CD1c-positive myeloid dendritic cell (primary cell): ENCODE data around the gene HOXA11.

Experiments used
- DNase-seq: peaks from one replicate; pipeline ENCODE4 v3.0.0-alpha.2; 2016; ENCODE audit errors: extremely low spot score

The HOXA11 gene

DNA sequence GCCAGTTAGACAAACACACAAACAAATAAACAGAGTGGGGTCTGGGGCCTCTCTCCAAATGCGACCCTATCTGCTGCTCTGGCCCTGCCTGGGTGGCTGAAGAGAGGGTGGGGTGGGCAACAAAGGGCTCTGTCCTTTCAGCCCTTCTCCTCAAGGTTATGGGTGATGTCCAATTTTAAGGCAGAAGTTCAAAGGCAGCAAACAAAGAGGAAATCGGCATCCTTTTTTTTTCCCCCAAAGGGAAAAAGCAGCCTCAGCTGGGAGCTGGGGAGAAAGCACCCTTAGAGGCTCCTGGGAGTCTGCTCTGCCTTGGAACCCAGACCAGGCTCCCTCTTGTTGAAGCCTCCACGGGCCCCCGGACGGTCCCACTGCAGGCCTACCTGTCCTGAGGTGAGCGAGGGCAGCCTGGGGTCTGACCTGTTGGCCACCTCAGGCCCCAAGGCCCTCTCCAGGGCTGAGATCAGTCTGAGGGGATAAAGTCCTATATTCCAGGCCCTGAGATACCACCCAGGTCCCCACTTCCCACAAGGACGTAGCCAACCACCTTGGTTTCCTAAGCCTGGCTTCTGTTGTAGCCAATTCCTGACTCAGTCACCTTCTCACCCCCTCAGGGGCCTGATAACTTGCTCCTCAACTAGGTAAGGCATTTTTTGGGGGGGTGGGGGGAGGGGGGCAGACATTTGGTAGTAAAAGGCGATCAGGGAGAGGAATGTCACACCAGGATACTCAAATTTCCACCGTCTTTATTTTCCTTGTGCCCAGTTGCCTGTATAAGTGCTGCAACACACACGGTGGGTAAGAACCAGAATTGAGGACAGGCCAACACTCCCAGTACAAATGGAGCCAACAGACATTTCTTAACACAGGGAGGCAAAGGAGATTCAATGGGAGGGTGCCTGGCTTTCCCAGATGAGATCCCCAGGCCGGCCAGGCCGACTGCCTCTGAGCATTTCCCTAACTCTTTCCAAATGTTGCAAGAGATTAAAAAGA is 4.3 kb downstream of the HOXA11 start:
- no peak for DNase-seq

DNA sequence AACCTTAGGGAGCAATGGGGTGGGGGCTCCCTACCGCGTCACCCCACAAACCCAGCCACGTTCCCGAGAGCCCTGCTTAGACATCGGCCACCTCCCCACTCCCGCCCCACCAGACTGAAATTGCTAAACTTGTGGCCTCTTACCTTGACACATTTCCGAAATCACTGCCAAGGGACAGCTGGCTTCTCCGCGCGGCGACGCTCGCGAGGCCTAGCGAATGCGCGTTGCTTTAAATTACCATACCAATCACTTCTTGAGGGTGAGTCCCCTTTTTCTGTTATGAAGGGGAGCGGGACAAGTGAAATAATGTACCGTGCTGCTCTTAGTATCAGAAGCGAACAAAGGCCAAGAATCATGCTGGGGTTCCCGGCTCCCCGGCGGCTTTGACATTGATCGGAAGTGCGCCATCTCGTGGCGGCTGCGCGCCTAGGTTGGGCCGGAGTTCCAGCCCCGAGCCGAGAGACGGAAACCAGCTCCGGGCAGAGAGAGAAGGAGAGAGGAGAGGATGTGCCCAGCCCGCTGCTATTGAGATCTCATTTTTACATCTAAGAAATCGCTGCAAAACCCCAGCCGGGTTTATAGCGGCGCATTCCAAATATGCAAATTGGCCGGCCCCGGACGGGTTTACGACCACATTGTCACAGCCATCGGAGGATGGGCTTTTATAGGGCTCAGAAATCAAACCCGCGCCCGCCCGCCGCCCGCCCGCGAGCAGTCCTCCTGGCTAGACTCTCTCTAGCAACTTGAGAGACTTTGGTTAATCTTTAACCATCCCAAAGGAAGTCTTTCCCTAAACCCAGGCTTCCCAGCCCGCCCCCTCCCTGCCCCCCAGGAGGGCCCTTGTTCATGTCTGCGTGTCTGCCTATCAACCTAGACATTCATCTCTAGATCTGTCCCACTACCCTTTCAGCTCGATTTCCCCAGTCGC is 5.3 kb downstream of the HOXA11 start:
- peak; percentile 81 for DNase-seq

DNA sequence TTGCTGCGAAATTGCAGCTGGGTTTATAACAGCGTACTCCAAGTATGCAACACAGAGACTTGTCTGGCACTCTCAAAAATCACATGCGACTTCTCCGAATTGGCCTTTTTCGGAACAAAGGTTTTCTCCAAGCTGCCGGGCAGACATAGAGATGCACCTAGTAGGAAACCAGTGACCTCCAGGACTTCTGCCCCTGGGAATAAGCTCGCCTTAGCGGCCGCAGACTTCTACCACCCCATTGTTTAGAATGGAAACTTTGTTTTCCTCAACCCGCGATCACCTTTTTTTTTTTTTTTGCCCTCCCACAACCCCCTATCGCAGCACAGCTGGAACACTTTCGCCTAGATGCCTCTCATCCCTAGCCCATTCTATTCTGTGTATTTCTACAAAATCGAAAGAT is 6.0 kb downstream of the HOXA11 start:
- no peak for DNase-seq

DNA sequence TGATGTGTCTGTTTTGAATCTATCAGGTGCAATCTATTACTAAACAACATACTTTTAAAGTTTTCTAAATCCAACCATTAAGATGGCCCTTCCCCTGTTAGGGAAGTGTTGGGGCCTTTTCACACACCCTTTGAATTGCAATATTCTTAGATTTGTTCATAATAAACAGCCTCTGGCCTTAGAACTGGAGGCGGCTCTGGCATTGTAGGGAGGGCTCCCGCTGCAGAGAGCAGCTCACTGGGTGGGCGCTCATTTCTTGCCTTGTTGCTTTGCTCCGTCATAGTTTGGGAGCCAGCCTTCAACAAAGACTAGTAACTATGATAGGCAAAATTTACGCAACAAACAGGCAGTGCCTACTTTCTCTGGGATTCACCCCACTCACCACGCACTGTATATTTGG is 6.7 kb downstream of the HOXA11 start:
- no peak for DNase-seq

DNA sequence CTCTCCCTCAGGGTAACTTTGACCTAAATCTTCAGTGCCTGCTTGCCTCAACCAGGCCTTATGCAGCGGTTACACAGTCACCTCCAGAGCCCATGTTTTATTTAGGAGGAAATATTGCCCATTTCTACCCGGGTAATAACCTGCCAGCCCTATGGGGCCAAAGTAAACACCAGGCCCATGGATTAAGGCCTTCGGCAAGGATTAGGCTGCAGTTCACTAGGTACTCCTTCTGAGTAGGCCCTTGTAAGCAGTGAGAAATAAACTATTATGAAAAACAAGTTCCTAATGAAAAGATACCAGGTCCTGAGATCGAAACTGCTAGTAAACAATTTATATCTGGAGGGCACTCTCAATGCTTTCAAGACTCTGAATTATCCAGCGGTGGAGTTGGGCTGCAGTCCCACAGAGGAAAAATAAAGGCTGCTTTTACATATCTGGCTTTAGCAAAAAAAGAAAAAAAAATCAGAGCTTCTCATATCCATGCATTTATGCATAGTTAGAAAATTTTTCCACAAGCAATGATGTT is 7.2 kb downstream of the HOXA11 start:
- no peak for DNase-seq

DNA sequence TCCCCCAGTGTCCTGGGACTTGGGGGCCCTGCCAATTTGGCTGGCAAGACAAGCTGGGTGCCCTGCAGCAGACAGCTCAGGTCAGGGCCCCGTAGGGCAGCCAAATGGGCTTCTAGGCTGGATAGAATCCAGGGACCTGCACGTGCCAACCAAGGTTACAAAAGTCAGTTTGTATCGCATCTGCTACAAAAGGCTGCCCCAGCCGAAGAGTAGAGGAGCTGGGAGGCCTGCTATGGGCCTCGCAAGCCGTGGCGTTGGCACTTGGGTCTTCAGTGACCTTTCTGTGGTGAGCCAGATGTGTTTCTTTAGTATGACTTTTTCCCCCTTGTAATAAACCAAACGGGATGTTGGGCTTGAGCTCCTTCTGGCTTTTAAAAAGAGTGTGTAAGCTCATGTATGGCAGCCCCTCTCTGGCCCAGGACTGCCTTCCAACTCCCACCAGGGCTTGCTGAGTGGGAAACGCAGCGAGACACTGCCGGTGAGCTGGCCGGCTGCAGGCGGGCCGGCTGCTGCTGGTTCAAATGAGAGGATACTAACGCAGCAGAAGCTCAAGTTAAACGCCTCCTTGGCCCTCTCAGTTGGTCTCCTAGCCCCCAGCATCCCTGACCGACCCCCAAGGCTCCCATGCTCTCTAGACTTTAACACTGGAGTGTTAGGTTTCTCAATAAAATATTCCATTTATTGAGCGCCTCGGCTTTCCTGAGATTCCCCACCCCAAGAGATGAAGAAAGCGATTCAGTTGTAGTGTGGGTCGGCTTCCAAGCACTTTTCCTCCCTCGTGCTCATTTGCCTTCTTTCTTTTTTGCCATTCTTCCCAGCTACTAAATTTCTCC is 7.9 kb downstream of the HOXA11 start:
- DNase-seq = no peak

DNA sequence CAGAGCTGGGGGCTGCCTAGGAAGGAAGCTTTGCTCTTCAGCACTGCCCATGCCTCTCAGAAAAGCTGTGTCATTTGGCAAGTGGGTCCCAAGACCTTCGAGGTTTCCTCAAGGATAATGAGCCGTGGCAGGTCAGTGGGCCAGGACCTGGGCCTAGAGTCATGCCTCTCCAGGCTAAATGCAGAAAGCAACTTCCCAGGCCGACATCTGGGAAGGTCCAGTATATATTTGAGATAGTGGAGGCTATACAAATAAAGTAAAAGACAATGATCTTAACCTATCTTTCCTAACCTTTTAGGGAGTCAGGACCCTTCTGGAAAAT is 8.5 kb downstream of the HOXA11 start:
- no peak for DNase-seq

DNA sequence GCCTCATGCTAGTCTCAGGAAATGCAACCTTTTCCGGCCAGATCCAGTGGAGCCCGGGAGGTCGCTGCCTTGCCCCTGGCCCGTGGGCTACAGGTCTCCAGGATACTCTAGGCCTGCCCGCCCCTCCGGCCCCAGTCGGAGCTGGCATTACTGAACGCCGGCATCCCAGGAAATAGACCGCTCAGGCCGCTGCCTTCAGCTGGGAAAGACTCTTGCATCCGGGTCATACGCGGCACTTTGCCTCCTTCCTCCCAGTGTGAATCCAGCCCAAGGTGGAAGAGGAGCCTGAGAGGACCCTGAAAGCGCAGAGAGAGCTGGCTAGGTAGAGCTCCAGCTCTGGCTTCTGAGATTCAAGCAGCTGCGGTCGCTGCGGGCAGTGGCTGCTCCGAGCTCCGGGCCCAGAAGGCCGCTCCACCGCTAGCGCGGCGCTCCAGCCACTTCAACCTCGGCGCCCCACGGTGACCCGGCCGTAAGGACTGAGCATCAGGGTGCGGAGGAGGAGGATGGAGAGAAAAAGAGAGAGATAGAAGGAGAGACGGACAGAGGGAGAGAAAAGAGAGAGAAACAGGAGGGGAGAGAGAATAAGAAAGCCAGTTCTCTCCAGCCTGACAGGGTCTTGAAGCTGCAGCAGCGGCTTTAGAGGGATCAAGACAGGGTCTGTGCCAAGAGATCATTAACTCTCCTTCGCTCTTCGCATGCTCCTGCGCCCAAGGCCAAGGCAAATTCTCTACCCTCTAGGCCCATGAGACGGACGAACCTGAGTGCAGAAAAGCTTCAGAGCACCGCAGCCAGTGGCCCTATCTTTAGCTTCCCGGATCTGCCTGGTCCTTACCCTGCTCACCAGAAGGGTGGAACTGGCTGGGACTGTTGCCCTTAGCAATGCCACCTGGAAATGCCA is 9.2 kb downstream of the HOXA11 start:
- no peak for DNase-seq

DNA sequence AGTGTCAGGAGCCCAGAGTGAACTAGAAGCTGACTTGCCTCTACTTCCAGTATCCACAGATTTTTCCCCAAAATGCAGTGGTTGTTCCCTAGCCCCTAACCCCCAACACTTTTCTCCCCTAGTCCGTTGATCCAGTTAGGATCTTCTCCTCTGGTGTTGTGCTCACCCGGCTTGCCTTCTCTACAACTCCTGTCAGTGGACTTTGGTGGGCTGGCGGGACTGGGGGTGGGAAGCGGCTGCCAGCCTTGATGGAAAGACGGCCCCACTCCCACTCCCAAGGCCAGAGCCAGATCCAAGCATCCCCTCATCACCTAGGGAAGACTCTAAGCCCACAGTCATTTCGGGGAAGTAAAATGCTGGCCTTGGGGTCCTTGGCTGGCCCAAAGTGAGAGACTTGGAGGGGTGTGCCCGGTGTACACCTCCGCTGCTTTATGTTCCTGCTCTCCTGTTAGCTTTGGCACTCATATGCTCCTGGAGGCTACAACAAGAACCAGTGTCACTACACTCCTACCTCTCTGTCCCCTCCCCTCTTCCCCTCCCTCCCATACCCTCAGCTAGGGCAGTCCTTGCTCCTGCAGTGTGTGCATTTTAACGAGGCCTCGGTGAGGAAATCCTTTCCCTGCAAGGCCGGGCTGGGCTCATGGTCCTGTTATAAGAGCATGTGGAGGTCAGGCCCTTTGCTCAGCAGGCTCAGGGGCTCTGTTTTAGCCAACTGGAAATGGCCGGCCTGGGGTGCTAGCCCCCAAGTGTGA is 10.0 kb downstream of the HOXA11 start:
- no peak for DNase-seq

DNA sequence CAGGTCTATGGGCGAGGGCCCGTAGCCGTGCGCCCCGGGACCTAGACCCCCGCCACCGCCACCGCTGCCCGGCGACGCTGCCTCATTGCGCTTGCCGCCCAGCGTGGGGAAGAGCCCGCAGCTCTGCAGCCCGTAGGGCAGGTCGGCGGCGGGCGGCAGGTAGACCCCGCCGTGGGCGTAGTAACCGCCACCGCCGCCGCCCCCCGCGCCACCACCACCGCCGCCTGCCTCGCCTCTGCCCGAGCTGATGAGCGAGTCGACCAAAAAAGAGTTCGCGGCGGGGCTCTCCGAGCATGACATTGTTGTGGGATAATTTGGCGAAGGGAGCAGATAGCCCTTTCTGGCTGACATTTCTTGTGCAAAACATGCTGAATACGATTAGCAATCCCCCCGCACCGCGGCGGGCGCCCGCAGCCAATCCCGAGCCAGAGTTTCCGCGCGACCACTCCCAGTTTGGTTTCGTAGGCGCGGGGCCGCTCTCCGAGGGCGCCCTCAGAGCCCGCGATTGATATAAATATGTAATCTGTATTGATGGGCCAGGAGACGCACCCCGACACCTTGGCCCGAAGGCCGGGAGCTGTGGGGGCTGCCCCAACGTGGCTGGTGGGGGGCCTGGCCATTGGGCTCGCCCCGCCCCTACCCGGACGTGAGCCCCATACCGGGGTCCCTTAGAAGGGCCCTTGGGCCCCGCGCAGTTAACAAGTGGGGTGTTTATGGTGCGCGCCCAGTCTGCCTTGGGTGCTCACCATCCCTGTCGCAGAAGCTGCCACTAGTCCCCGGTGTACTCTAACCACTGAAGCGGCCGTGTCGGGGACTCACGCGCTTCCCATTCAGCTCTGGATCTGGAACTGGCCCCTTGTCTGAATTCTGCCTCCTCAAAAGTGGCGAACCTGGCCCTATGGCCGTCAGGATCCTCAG is 10.8 kb downstream of the HOXA11 start, which contains the start of gene HOXA10:
HOXA10 (minus strand) TSS at position 365 of the 918 bp plus-strand sequence; CDS start at position 351, 14 bp downstream.
- DNase-seq = no peak

DNA sequence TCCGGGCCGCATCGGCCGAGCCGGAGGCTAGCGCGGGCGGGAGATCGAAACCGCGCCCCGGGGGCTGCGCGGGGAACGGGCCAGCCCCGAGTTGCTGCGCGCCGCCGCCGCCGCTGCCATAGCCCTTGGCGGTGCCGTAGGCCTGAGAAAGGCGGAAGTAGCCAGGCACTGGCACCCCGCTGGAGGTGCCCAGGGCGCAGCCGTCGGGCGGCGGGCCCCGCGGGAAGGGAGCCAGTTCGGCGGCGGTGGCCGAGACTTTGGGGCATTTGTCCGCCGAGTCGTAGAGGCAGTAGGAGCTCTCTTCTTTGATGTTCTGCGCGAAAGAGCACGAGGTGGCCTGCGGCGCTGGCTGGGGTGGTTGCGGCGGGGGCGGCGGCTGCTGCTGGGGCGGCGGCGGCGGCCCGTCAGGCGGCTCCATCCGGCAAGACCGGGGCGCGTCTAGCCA is 11.5 kb downstream of the HOXA11 start:
- peak; percentile 76 for DNase-seq

DNA sequence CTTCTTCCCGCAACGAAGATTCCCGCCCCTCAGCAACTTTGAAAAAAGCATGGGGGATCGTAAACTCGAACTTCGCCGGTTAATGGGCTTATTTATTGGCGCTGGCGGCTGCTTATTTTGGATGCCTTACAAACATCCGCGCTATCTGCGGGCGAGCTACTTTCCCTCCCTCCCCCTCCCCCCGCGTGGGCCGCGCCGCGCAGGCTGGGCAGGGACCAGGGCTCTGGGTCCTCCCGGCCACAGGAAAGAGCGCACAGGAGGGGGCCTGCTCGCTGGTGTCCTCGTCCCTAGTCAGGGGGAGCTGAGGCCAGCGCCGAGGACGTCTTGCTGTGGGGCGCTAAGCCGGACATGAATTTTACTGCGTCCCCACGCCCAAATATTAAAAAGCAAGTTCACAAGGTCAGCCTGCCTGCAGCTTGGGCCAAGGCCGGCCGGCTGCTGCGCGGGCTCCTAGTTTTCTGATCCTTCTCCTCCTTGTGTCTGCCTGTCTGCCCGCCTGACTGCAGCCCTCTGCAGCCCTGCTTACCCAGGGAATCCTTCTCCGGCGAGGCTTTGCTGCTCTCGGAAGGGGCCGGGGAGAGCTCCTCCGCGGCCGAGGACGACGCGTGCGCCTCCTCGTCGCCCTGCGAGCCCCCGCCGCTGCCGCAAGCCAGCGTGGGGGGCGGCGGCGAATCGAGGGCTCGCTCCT is 12.1 kb downstream of the HOXA11 start:
- no peak for DNase-seq

DNA sequence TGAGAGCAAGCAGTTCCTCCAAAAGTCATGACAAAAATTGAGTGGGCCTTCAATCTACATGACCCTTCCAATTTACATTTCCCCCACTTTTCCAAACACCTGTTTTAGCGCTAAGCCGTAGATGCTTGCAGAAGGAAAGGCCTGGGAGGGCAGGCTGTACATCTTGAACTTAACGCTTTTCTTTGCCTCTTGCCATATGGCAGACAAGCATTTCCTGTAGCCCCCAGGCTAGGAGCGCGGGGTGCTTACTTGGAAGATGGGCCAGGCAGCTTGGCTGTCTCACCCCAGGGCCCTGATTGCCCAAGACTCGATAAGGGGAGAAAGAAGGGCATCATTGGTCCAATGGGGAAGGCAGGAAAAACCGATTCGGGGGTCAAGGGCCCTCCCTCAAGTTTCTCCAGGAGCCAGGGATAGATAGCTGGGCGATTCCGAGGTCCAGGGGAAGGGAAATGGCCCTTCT is 12.7 kb downstream of the HOXA11 start:
- no peak for DNase-seq

DNA sequence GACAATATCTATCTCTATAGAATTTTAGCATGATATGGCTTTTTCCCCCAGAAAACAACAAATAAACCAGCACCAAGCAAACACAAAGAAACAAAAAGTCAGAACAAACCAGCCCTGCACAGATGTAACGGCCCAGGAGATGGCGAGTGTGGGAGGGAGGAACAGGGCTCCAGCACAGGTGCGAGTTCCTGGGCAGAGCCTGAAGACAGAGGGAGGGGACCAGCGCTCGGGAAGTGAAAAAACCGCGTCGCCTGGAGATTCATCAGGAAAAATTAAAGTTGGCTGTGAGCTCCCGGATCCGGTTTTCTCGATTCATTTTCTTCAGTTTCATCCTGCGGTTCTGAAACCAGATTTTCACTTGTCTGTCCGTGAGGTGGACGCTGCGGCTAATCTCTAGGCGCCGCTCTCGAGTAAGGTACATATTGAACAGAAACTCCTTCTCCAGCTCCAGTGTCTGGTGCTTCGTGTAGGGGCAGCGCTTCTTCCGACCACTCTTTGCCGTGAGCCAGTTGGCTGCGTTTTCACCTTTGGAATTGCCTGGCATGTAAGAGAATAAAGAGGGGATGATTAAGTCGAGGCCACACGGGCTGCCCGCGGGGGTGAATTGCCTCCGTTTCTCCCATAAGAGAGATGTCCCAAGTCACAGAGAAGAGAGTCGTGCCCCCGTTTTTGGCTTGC is 13.3 kb downstream of the HOXA11 start:
- no peak for DNase-seq

DNA sequence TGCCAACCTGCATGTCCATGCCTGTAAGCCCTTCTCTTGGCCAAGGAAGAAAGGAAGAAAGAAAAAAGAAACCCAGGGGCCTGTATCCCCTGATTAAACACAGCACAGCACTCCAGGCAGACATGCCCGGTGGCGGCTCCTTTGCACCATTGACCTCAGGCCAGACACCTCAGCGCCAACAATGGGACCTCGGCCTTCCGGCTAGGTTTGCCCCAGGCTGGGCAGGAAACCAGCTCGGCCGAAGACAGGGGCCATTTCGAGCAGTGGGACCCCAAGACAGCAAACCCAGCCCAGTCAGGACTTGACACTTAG is 13.8 kb downstream of the HOXA11 start:
- no peak for DNase-seq

DNA sequence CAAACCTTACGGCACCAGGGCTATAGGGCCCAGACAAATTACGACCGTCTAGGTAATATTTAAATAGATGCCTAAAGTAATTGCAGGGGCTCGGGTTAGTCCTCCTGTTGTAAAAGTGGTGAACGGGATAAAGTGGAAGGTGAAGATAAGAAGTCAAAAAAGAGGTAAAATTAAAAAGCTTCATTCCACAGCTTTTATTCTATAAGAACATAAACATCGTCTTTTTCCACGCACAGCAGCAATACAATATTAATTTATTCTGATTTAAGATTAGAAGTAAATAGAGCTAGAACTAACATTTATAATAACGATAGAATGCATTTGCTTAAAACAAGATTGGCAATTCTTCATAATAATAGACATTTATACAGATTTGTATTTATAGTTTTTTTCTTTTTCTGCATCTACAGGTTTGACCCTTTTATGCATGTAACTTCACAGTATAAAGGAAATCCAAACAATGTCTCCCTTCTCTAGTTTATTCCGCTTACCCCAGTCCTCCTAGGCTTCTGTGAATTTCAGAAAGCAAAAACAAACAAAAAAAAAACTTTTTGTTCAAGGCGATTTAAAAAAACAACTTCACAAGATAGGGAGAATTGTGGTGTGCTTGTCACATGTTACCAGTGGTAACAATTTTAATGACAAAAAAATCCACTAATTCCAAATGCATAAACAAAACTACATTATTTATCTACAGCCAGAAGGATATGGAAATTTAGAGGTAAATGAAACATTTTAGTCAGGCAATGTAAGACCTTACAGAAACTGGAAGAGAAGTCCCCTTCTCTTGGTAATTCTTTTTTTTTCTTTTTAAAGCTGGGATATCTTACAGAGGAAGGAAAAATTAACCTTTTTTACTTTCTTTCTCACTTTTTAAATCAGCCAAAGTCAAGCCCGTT is 14.4 kb downstream of the HOXA11 start:
- DNase-seq = no peak
